Type B pancreatic cell (in vitro differentiated cells): ENCODE results near the gene ELOVL5. TPM values are rescaled to one million over a fixed set of nuclear protein-coding genes. Genes with fewer than 3 reads are reported as not detected.

Experiments used
- DNase-seq: peaks from one replicate; pipeline ENCODE4 v3.0.0; 2021; ENCODE audit warnings: mixed read lengths; ENCODE audit not compliant: unreplicated experiment; ENCODE audit errors: extremely low spot score
- H3K27ac Mint-ChIP-seq: 2 replicates; pipeline ENCODE4 v1.8.0; 2021; ENCODE audit warnings: mild to moderate bottlenecking, mixed read lengths
- H3K27me3 Mint-ChIP-seq: 2 replicates; pipeline ENCODE4 v1.8.0; 2021; ENCODE audit warnings: mixed read lengths
- H3K36me3 Mint-ChIP-seq: 2 replicates; pipeline ENCODE4 v1.8.0; 2021; ENCODE audit warnings: mixed read lengths
- H3K4me1 Mint-ChIP-seq: one replicate; pipeline ENCODE4 v1.8.0; 2021; ENCODE audit warnings: mixed read lengths; ENCODE audit not compliant: unreplicated experiment
- H3K4me3 Mint-ChIP-seq: 2 replicates; pipeline ENCODE4 v1.8.0; 2021; ENCODE audit warnings: mild to moderate bottlenecking, mixed read lengths
- H3K9me3 Mint-ChIP-seq: 2 replicates; pipeline ENCODE4 v1.8.0; 2021; ENCODE audit warnings: mixed read lengths
- CTCF ChIP-seq: fragments of 200-600 bp; sonication (generic); conservative IDR thresholded peaks from 2 replicates; pipeline ENCODE4 v1.5.0; 2021; ENCODE audit warnings: antibody characterized with exemption, mild to moderate bottlenecking
- total RNA-seq: library from RNA; stranded (reverse); gene quantifications from 2 replicates; pipeline ENCODE4 v1.2.1, GENCODE V29; 2021; ENCODE audit warnings: low replicate concordance

Gene ELOVL5
- total RNA-seq, 1 donor from 2014 or later = 103 TPM

- peak overlapping the region; percentile 87 for H3K27ac Mint-ChIP-seq
- H3K4me1 Mint-ChIP-seq = peaks cover 58% of the 10 kb centered on the region
- no peak for DNase-seq
- H3K27me3 Mint-ChIP-seq = no peaks in the 10 kb centered on the region
- H3K36me3 Mint-ChIP-seq = peaks cover 11% of the 10 kb centered on the region
- TF ChIP-seq CTCF = no peak
- no peaks in the 10 kb centered on the region for H3K9me3 Mint-ChIP-seq
- peak overlapping the region; percentile 53 for H3K4me3 Mint-ChIP-seq
These were observed 46.8 kb downstream of the ELOVL5 start for GRCh38 chr6:53301801-53302537.

- Mint-ChIP-seq H3K4me3 (peak overlapping the region; percentile 30), H3K27ac (peak overlapping the region; percentile 87), H3K9me3 (no peaks in the 10 kb centered on the region), H3K36me3 (peaks cover 11% of the 10 kb centered on the region), H3K4me1 (peaks cover 58% of the 10 kb centered on the region), H3K27me3 (no peaks in the 10 kb centered on the region)
- no peak for DNase-seq
- no peak for TF ChIP-seq CTCF
These were observed 47.8 kb downstream of the ELOVL5 start for GRCh38 chr6:53300656-53301551.

- Mint-ChIP-seq H3K27ac (no peak overlapping the region), H3K9me3 (no peaks in the 10 kb centered on the region), H3K4me3 (peak overlapping the region; percentile 26), H3K36me3 (peaks cover 9% of the 10 kb centered on the region), H3K27me3 (no peaks in the 10 kb centered on the region), H3K4me1 (peaks cover 58% of the 10 kb centered on the region)
- DNase-seq = no peak
- TF ChIP-seq CTCF = no peak
These were observed 49.3 kb downstream of the ELOVL5 start for GRCh38 chr6:53299331-53300005.

- Mint-ChIP-seq H3K27ac (no peak overlapping the region), H3K9me3 (no peaks in the 10 kb centered on the region), H3K4me3 (no peak overlapping the region), H3K36me3 (peaks cover 7% of the 10 kb centered on the region), H3K4me1 (peaks cover 49% of the 10 kb centered on the region), H3K27me3 (no peaks in the 10 kb centered on the region)
- DNase-seq = no peak
- TF ChIP-seq CTCF = no peak
These were observed 51.7 kb downstream of the ELOVL5 start for GRCh38 chr6:53297004-53297403.

GRCh38 chr6:53295176-53295575 is 53.6 kb downstream of the ELOVL5 start:
- Mint-ChIP-seq H3K27me3 (no peaks in the 10 kb centered on the region), H3K4me3 (no peak overlapping the region), H3K27ac (no peak overlapping the region), H3K36me3 (peaks cover 21% of the 10 kb centered on the region), H3K4me1 (peaks cover 31% of the 10 kb centered on the region), H3K9me3 (no peaks in the 10 kb centered on the region)
- DNase-seq = no peak
- TF ChIP-seq CTCF = no peak
